Sciatic nerve (tissue), 2 donors: ENCODE measurements around the gene SCTR. TPM values are rescaled to one million over a fixed set of nuclear protein-coding genes. Genes with fewer than 3 reads are reported as not detected.

Experiments used
- ATAC-seq: fragments of 200-7000 bp; cut with Tn5 transposase; one replicate; pipeline ENCODE4 v1.9.1; 2020; ENCODE audit warnings: mild to moderate bottlenecking, moderate library complexity
- DNase-seq: peaks from one replicate; pipeline ENCODE4 v3.0.0-alpha.2; 2020; ENCODE audit warnings: low spot score
- intact Hi-C: fragments of 100-400 bp; cut with DNase I; formaldehyde crosslinking; loops from one replicate; pipeline ENCODE4 v1.14.2; 2022
- total RNA-seq: library from RNA; stranded (reverse); fragmentation: NEBNext Ultra II Directional; extraction: Animal tissue kit (Norgen Biotek cat#: 25700); gene quantifications from one replicate; pipeline ENCODE4 v1.2.1, GENCODE V29; 2021
- donor health status: DM: no; HTN: no; CAD: no.
- donor health status: DM: no; HTN: no; CAD: no.

SCTR gene
- total RNA-seq, result not detected

DNA sequence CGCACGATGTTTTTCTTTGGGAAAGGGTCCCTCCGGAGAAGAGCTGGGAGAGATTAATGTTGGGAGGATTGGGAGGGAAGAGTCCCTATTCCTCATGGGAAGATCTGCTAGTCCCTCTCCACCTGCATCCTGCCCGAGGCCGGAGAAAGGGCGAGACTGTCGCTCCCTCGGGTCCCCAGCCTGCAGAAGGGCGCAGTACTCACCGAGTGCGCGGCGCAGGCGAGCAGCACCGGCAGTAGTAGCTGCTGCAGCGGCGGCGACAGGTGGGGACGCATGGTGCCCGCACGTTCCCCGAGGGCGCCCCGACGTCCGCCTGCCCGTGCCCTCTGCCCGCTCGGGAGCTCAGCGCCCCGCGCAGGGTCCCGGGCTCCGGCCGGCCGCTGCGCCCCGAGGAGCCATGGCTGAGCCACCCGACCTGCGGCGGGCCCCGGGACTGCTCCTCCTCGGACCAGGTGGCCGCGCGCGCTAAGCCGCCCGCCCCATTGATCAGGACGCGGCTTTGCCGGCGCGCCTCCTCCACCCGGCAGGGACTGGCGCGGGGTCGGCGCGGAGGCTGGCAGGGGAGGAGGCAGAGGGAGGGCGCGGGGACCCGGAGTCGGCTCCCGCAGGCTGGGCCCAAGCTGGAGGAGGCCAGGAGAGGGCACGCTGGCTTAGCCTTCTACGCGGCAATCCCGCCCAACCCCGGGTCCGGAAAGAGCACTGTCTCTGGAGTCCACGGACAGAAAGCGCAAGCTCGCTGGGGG lies at the start of gene SCTR:
SCTR (minus strand) TSS at position 532 of the 743 bp plus-strand sequence; CDS start at position 275, 257 bp downstream.
- intact Hi-C loops, result no loop called here
- ATAC-seq (no peak), DNase-seq (no peak)

DNA sequence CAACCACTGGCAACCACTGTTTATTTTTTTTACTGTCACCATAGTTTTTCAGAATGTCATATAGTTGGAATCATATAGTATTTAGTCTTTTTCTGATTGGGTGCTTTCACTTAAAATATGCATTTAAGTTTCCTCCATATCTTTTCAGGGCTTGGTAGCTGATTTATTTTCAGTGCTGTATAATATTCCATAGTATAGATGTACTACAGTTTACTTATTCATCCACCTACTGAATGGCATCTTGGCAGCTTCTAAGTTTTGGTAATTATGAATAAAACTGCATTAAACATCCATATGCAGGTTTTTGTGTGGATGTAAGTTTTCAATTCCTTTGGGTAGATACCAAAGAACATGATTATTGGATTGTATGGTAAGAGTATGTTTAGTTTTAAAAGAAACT lies 43.0 kb upstream of the SCTR start:
- intact Hi-C loops, result no loop called here
- ATAC-seq (no peak), DNase-seq (no peak)

DNA sequence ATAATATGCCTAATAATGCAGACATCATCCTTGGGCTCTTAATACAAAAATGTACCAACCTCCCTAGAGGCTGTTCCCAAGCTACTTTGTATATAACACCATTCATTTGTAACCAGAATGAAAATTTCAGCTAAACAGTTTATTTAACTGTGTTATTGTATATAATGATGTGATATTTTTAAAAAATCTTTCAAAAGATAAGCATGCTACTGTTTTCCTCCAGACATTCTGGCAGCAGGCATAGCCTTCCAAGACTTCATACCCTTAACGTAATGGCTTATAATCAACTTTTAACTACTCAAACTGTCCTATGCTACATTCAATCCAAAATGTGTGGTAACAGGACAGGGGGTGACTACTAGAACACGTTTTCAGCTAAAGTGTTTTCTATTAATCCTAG lies 41.2 kb upstream of the SCTR start:
- no peak for ATAC-seq
- intact Hi-C loops, result no loop called here
- no peak for DNase-seq

DNA sequence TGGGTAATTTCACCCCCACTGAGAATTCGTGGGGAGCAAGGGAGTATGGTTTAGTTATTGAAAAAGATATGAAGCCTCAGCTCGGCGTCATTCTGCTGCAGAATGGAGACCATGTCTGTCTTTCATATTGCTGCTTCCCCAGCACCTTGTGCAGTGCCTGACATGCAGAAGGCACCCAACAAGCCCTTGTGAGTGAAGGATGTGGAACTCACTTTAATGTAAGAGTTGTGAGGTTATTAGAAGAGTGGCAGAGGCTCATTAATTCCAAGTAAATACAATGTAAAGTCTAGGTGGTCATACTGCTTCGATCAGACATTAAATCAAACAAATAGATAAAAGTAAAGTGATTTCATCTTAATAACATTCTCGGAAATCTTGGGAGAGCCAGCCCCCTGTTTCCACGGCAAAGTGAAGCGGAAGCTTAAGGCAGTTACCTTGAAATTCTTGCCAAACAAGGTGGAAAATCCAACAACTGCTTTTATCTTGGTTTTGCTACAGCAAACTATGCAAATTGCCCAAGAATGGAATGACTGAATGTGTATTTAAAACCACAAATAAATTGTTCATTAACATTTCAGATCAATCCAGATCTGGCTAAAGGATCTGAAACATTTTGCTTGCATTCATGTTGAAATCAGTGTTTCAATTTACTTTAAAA lies 29.5 kb upstream of the SCTR start:
- ATAC-seq, result no peak
- DNase-seq, result no peak
- intact Hi-C loops, result no loop called here

DNA sequence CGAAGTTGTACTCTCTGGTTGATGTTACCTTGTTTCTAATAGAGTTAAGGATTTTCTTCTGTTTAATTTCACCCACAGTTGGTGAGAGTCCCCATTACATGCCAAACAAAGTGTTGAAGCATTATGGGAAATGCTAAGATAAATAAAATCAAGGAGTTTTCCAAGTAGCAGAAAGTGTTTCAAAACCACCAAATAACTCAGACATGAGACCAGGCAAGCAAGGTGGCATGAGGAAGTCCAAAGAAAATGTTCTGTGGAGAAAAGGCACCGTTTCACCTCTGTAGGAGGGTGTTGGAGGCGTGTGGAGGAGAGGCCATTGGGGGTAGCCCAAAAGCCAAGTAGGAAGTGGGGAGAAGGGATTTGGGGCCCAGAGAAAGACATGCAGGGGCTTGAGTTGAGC lies 28.6 kb upstream of the SCTR start:
- ATAC-seq (no peak), DNase-seq (no peak)
- intact Hi-C loops, result no loop called here

DNA sequence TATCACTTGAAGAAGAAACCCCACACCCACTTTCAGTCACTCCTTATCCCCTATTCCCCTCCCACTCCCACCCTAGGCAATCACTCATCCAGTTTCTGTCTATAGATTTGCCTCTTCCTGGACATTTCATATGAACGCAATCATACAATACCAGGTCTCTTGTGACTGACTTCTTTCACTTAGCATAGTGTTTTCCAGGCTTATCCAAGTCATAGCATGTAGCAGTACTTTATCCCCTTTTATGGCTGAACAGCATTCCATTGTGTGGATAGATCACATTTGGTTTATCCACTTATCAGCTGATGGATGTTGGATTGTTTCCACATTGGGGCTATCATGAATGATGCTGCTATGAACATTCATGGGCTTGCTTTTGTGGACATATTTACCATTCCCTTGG lies 26.6 kb upstream of the SCTR start:
- DNase-seq (no peak), ATAC-seq (no peak)
- intact Hi-C loops, result no loop called here

DNA sequence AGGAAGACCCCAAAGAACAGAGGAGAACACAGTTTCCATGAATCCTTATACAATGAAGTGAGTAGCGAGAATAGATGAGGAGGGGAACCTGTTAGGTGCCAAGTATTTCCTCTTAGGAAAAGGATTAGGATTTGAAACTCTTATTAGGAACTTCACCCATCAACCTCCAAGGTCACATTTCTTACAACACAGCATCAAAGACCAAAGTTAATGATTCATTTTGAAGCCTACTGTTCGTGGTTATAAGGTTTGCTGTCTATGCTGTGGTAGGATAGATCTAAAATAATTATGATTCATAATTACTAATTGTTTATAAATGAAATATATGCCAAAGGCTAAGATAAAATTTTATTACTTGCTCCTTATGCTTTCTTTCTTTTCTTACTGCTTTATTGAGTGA lies 26.1 kb upstream of the SCTR start:
- ATAC-seq (no peak), DNase-seq (no peak)
- intact Hi-C loops, result no loop called here

DNA sequence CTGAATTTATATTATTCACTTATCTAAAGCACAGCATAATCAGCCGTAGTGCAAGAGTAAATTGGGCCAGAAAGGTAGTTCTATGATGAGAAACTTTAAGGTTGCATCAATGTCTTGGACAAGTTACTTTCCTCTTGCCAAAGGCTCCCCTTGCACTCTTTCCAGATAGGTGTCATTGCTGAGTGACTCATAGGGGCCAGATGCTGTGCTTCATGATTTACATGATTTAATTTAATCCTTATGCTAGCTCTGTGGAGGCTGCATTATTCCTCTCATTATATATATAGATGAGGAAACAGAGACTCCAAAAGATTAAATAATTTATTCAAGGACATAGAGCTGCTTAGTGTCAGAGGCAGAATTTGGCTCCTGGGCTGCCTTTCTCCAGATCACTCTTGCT lies 25.0 kb upstream of the SCTR start:
- ATAC-seq (no peak), DNase-seq (no peak)
- intact Hi-C loops, result no loop called here

DNA sequence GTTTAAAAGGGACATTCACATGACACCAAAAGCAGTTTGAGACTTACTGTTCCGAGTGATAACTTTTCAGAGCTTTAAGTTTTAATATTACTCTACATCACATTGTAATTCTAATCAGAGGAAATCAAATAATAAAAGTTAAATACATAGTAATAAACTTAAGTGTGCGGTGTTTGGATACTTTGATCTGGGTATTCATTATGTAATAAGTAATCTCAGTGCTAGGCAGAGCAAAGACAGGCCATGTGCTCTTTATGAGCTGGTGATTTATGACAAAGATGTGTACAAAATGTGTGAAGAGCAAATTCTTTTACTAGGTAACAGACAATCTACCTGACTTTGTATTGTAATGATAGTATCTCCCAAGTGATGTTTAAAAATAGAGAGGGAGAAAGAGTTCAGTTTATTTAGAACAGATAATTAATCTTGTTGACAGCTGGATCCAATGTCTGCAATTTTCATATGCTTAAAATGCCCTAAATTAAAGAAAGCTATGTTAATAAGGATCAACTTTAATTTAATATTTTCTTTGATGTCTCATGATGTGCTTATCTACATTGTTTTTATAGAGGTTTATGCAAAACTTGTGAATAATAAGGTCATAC lies 24.3 kb upstream of the SCTR start:
- DNase-seq (no peak), ATAC-seq (no peak)
- intact Hi-C loops, result no loop called here

DNA sequence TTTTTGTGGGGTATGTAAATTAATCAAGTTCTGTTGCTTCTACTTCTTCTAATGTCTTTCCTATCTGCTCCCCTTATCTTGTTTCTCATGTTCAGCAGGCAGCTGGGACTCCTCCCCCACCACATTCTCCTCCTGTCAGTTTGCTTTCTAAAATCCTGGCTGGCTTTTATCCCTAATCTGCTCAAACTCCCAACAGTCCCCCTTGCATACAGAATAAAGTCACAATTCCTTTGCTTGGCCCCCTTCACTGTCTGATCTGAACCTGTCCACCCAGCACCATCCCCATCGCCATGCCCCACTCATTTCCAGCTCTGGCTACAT lies 22.1 kb upstream of the SCTR start:
- DNase-seq, result no peak
- no peak for ATAC-seq
- intact Hi-C loops, result no loop called here

DNA sequence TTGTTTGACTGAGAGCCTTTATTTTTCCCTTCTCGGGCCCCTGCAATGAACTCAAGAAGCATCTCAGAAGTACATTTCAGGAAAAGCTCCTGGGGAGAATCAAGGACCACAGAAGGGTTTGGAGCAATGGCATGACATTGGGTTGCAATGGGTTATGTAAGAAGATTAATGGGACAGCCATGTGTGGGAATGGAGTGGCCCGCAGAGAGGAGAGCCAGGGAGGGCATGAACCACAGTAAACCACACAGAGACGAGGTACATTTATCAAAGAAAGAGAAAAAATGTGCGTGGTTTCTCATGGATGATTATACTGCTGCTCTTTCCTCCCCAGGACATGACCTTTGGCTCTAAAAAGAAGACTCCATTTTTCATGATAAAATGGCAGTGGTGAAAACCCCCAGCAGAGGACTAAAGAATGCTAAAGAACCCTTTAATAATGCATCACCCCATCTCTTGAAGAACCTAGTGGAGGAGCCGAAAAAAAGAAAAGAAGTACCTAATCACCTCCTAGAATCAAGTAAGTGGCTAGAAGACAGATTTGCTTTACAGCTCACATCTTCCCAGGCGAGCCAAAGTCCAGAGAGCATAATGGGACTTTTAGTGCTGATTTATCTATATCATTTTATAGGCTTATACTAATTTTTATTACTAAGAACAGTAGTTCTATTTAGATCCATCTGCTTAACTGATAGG lies 21.6 kb upstream of the SCTR start:
- DNase-seq (no peak), ATAC-seq (no peak)
- intact Hi-C loops, result no loop called here

DNA sequence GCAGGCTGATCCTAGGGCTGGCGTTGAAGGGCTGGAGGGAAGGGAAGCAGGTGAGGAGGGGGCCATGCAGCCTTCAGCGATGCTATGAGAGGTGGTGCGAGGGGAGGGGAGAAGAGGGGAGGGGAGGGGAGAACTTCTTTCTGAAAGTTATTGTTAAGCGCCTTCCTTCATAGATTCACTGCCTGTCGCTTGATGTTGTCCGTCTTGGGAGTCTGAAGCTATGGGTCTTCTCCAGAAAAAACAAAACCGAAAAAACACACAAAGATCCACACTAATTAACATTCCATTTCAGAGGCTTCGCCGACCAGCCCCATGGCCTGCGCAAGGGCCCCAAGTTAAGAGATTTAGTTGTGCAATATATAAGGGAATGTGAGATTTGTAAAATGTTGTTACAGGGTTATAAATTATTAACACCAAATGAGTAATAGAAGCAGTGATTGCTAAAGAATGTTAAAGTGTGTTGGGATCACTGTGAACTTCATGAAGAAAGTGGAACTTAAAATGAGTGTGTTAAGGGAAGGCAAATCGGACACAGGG lies 20.7 kb upstream of the SCTR start:
- DNase-seq (no peak), ATAC-seq (peak; percentile 39)
- intact Hi-C loops, result no loop called here

DNA sequence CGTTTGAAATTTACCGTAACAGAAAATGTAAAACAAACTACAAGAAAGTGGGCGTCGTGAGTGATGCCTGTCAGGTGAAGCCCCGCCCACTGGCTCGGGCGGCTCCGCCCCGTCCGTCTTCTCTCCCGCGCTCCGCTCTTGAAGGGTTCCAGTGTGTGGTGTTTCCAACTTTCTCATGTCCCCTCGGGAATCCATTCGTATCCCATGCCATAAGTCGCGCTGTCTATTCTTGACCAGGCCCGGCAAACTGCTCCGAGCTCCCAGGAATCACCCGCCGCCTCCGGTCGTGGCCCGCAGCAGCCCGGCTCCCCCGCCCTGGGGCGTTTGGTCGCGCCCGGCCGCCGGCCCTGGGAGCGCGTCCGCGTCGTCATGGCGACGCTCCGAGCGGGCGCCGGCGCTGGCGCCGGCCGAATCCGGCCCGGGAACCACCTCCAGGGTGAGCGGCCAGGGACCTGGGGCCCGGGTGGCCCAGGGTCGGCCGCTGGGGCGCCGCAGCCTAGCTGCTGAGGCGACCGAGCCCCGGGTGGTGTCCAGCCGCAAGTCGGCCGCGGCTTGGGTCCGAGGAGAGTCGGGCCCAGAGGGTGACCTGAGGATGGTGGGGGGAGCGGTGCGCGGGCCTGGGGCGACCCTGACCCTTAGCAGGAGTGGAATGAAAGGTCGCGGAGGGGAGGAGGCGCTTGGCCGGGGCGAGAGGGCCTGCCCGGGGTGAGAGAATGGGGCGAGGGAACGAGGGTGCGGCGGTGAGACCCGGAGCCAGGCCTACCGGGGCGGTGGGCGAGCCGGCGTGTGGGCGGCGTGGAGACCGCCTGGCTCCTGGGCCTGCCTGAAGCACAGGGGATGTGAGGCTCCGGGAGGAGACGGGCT lies 20.0 kb upstream of the SCTR start, which contains the start of gene CFAP221:
CFAP221 (plus strand) TSS at position 375 of the 864 bp plus-strand sequence. CDS start 1,683 bp downstream, outside the sequence.
- DNase-seq, result peak; percentile 82

DNA sequence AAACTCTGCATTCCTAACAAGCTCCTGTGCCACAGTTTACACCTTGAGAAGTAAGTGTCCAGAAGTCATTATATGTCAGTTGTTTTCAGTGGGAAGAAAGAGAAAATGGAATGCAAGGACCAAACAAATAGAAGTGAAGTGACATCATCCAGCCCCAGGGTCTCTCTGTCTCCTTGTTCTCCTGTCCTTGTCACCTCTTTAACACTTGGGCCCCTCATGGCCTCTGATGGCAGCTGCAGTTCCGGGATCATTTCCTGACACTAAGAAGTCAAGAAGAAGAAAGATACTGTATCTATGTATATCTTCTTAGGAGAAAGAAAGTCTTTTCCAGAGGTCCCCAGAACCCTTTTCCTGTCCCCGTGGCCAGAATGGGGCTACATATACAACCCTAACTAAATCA lies 17.2 kb upstream of the SCTR start:
- intact Hi-C loops, result no loop called here
- ATAC-seq, result no peak
- no peak for DNase-seq

More for the DNA sequence above, 20.0 kb upstream of the SCTR start, which contains the start of gene CFAP221:
- intact Hi-C loops, result no loop called here
- ATAC-seq, result peak; percentile 92

DNA sequence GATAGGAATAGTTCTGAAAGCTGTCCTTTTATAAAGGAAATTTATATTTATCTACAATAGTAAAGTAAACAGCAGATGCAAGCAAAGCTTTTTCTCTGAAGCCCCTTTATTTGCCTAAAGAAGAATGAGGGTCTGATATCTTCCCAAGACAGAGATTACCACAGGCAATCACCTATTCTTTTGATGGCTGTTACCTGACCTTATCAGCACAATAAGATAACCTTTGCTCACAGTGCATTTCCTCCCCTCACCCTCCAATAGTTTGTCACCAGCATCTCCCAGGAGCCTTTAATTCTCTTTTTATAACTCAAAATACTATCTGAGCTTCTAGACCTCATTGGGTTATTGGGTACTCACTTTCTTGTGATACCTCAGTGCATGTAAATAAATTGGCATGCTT lies 13.5 kb upstream of the SCTR start:
- ATAC-seq (no peak), DNase-seq (no peak)
- intact Hi-C loops, result no loop called here

DNA sequence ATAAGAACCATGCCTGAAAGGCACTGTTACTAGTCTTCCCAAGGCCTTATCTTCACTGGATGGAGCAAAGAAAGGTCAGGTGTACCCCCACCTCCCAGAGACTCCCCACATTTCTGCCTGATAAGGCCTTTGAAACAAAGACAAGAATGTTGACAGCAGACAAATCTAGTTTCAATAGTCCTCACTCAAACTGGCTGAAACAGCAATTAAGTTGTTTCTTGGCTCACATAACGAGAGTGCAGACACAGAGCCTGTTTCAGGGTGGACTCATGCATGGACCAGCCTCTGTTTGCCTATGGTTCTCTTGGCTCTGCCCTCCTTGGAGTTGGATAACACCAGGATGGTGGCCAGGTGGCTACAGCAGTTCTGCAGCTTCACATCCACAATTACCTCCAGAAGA lies 12.4 kb upstream of the SCTR start:
- no peak for ATAC-seq
- intact Hi-C loops, result no loop called here
- no peak for DNase-seq

DNA sequence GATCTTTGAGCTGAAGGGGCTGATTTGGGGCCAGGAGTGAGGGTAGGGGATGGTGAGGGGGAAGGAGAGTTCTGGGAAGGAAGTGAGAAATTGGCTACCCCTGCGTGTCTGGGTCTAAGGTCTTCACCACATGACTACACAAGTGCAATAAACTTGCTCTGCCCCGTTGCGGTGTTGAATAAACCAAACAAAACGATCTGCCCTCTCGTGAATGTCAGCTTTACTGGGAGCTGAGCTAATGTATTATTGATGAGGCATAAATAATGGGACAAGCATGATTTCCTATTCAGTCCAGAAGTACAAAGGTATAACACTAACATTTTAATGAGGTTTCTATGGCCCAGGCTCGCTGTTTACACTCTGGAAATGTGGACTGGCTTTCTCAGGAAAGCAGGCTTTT lies 11.9 kb upstream of the SCTR start:
- DNase-seq, result no peak
- ATAC-seq, result no peak
- intact Hi-C loops, result no loop called here

DNA sequence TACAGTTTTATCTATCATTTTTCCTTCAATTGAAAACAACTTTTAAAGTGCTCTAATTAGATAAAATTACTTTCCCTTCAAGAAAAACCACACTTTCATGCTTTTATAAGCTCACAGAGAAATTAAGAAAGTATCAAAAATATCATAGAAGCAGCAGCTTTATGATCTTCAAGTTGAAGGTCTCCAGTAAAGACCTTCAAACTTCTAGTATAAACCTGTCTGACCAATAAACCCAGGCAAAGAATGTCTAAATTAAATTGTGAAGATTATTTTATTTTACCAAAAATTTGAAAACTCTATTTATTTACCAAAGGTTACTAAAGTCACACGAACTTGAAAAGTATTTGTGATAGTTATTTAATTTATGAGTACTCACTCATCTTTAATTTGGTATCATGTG lies 9.3 kb upstream of the SCTR start:
- ATAC-seq (no peak), DNase-seq (no peak)
- intact Hi-C loops, result no loop called here

DNA sequence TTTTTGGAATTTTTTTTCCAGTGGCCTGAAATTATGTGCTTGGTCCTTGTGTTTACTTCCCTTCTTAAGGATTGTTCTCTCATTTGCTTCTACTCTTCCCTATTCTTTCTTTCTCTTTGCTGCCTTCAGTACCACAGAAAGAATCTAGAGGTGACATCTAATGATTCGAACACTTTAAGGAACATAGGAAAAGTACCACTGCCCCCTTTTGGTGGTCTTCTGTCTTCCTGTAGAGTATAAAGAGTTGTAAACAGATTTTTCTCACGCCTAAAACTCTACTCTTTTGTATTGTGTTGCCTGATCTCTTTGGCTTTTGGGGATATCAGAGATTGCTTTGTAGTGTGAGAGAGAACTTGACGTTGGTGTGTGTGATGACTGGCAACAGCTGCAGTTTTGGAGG lies 7.0 kb upstream of the SCTR start:
- DNase-seq (no peak), ATAC-seq (no peak)
- intact Hi-C loops, result no loop called here
